ENCODE measurements around the gene SLC16A9. TPM values are rescaled to one million over a fixed set of nuclear protein-coding genes. Genes with fewer than 3 reads are reported as not detected.

SLC16A9 gene
- total RNA-seq, 1 donor from 2014 or later: 0.48 TPM

DNA sequence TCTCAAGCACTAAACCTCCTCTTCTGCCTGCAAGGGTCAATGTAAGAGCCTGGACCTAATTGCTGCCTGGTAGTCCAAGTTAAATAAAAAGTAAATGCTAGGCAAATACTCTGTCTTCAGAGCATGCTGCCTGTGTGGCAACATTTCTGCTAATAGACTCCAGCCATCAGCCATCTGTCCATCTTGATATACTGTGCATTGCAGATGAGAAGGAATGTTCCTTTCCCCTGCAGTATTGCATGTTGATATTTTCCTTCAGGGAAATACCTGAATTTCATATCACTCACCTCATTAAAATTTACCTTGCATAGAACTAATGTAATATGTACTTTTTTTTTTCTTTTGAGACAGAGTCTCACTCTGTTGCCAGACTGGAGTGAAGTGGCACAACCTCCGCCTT is 87.9 kb downstream of the SLC16A9 start:
- DNase-seq (no peak), ATAC-seq (ENCODE audit: poor library complexity) (no peak)
- intact Hi-C loops (cut with DNase I): loop anchor here (5.0 kb wide), 2 partner anchors 379 to 839 kb away; no protein-coding TSS in a partner anchor

GRCh38 chr10:59618666-59619065 is 91.0 kb downstream of the SLC16A9 start:
- intact Hi-C loops (cut with DNase I): no loop called here
- ATAC-seq (ENCODE audit: poor library complexity): no peak
- DNase-seq: no peak

DNA sequence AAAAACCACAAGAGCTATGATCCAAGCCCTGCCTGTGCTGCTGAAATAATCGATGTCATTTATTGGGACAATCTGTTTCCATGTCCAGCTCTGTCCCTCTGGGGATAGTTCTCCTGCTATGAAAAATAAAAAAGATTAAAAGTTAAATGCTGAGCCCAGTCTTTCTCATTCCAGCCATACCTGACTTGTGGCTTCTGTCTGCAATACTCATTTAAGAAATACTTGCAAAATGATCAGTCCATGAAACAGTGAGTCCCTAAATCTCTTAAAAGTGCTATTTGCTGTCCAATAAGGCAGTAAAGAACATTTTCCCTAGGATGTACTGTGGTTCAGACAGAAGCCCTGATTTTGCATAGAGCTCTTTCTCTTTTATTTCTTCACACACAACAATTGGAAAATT is 91.7 kb downstream of the SLC16A9 start:
- DNase-seq: no peak
- no peak for ATAC-seq (ENCODE audit: poor library complexity)
- intact Hi-C loops (cut with DNase I): no loop called here

GRCh38 chr10:59611048-59611447 is 98.6 kb downstream of the SLC16A9 start:
- intact Hi-C loops (cut with DNase I): no loop called here
- ATAC-seq (ENCODE audit: poor library complexity) (no peak), DNase-seq (no peak)

DNA sequence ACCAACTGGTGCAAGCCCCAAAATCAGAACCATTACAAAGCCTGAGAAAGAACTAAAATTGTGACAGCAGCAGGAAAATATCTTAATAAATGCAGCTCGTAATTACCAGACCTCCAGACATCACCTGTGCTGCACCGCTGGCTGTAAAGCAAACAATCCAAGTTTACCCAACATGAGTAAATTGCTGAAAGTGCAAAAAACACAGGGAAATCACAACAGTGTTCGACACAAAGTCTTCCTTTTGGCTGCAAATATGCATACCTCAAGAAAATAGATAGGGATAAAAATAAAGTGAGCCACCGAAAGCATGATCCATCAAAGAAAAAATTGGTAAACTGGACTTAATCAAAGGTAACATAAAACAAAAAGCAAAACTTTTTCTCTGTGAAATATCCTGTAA is 101.7 kb downstream of the SLC16A9 start:
- ATAC-seq (ENCODE audit: poor library complexity): no peak
- intact Hi-C loops (cut with DNase I): no loop called here
- DNase-seq: no peak

DNA sequence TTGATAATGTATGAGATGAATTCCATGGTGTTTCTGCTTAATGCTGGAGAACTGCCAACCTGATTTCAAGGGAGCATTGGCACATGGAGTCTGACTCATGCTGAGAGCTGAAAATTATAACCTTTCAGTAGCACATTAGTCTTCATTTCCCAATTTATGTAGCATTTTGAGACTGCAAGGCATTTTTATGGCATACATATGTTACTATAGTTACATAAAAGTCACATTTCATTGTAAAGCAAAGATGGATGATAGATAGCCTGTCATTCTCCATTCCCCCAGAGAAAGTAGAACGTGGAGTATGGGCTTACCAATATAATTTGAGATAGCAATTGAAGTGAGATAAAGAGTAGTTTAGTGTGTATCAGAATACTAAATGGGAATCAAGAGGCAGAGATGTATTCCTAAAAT is 103.1 kb downstream of the SLC16A9 start:
- ATAC-seq (ENCODE audit: poor library complexity) (no peak), DNase-seq (no peak)
- intact Hi-C loops (cut with DNase I): no loop called here

DNA sequence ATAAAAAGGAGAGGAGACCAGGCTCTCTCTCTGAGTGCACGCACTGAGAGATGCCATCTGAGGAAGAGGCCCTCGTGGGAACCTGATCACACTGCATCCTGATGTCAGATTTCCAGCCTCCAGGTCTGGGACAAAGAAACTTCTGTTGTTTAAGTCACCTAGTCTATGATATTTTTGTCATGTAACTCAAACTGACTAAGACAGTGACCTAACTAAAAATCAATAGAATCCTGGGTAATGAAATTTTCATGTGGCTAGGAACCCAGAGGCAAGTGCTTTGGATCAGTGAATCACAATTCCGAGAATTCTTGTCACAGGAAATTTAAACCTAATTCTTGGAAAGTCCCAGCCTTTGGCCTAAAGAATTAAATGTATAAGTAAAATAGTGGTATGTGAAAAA is 107.7 kb downstream of the SLC16A9 start:
- intact Hi-C loops (cut with DNase I): no loop called here
- ATAC-seq (ENCODE audit: poor library complexity): no peak
- DNase-seq: no peak

Other genes starting within 250 kb of the SLC16A9 start
- gene MRLN, start 43.6 kb upstream of the SLC16A9 start, total RNA-seq: not detected
- gene CCDC6, start 196.7 kb upstream of the SLC16A9 start, total RNA-seq: 15.0 TPM